Measurements from ENCODE around the gene GFRA4.

The GFRA4 gene

GRCh38 chr20:3679749-3680700 is 16.8 kb upstream of the GFRA4 start:
- Histone ChIP-seq H3K9me3 (ENCODE audit: control insufficient read depth, low read length) (no peaks in the 10 kb centered on the region), H3K4me1 (ENCODE audit: control insufficient read depth, insufficient read depth, low read length) (peaks cover 48% of the 10 kb centered on the region), H3K9ac (ENCODE audit: low read length) (peak overlapping the region; percentile 89), H3K27me3 (replicated peaks; ENCODE audit: control insufficient read depth, insufficient read depth, low read length) (no peaks in the 10 kb centered on the region), H3K36me3 (ENCODE audit: control insufficient read depth, insufficient read depth, low read length, severe bottlenecking) (no peaks in the 10 kb centered on the region), H3K4me3 (ENCODE audit: low read length) (peak overlapping the region; percentile 81)
- DNase-seq (ENCODE audit: low read depth) = peak; percentile 88

DNA sequence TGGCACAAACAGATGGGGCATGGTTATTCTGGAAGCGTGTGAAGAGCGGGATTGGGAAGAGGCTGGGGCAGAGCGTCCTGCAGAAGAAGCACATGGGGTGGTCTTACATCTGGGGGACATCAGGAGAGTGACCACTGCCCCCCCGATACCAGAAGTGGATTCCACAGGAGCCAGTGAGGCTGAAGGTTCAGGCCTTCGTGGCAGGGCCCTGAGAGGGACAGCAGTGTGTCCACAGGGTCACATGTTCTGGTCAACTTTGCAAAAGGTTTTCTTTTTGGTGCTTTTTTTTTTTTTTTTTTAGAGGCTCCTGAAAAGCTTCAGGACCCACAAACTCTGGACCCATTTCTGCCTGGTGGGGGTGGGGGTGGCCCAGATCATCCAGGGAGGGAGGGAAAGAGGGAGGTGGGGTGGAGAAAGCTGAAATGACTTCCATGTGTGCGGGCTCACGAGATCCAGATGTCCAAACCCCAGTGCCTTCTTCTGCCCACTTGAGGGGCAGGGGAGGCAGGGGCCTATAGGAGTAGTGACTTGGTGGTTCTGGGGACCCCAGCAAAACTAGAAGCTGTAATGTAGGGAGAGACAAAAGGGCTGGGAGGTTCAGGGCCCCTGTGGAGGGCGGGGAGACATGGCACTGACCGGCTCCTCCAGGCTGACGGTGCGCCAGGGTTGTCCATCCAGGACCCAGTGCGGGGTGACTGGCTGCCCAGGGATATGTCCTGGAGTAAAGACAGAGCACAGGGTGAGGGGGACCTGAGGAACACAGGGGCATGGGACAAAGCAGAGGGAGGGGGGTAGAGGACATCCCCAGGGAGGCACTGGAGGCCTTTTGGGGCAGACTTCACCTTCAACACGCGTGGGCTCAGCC is 15.9 kb upstream of the GFRA4 start:
- peak; percentile 62 for DNase-seq (ENCODE audit: low read depth)
- H3K4me1 ChIP-seq (ENCODE audit: control insufficient read depth, insufficient read depth, low read length) = peaks cover 48% of the 10 kb centered on the region
- H3K9me3 ChIP-seq (ENCODE audit: control insufficient read depth, low read length) = no peaks in the 10 kb centered on the region
- H3K9ac ChIP-seq (ENCODE audit: low read length) = peak overlapping the region; percentile 89
- H3K36me3 ChIP-seq (ENCODE audit: control insufficient read depth, insufficient read depth, low read length, severe bottlenecking) = peaks cover 3% of the 10 kb centered on the region
- peak overlapping the region; percentile 81 for H3K4me3 ChIP-seq (ENCODE audit: low read length)
- H3K27me3 ChIP-seq (replicated peaks; ENCODE audit: control insufficient read depth, insufficient read depth, low read length) = no peaks in the 10 kb centered on the region

DNA sequence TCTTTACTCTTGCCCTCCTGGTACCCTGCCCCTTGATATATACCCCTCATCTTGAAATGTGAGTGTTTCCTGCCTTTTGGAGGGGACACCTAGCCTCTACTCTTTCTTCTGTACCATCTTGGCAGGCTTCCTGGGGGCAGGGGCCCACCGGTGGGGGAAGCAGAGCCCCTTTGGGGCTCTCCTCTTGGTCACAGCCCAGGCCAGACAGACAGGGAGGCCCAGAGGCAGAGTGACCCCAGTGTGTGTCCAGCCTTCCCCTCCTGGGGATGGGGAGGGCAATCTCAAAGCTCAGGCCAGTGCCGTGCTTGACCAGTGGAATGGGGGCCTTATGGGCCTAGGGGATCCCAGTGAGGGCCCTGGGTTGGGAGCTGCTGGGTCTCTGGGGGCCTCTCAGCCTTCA is 15.0 kb upstream of the GFRA4 start:
- Histone ChIP-seq H3K27me3 (replicated peaks; ENCODE audit: control insufficient read depth, insufficient read depth, low read length) (no peaks in the 10 kb centered on the region), H3K4me3 (ENCODE audit: low read length) (no peak overlapping the region), H3K4me1 (ENCODE audit: control insufficient read depth, insufficient read depth, low read length) (peaks cover 48% of the 10 kb centered on the region), H3K36me3 (ENCODE audit: control insufficient read depth, insufficient read depth, low read length, severe bottlenecking) (peaks cover 4% of the 10 kb centered on the region), H3K9me3 (ENCODE audit: control insufficient read depth, low read length) (no peaks in the 10 kb centered on the region), H3K9ac (ENCODE audit: low read length) (peak overlapping the region; percentile 63)
- no peak for DNase-seq (ENCODE audit: low read depth)

- Histone ChIP-seq H3K4me3 (ENCODE audit: low read length) (no peak overlapping the region), H3K27me3 (replicated peaks; ENCODE audit: control insufficient read depth, insufficient read depth, low read length) (no peaks in the 10 kb centered on the region), H3K9ac (ENCODE audit: low read length) (peak overlapping the region; percentile 63), H3K4me1 (ENCODE audit: control insufficient read depth, insufficient read depth, low read length) (peaks cover 48% of the 10 kb centered on the region), H3K36me3 (ENCODE audit: control insufficient read depth, insufficient read depth, low read length, severe bottlenecking) (peaks cover 4% of the 10 kb centered on the region), H3K9me3 (ENCODE audit: control insufficient read depth, low read length) (no peaks in the 10 kb centered on the region)
- peak; percentile 66 for DNase-seq (ENCODE audit: low read depth)
Observed at GRCh38 chr20:3677733-3678132, 14.5 kb upstream of the GFRA4 start.

- Histone ChIP-seq H3K27me3 (replicated peaks; ENCODE audit: control insufficient read depth, insufficient read depth, low read length) (no peaks in the 10 kb centered on the region), H3K9me3 (ENCODE audit: control insufficient read depth, low read length) (no peaks in the 10 kb centered on the region), H3K4me1 (ENCODE audit: control insufficient read depth, insufficient read depth, low read length) (peaks cover 36% of the 10 kb centered on the region), H3K36me3 (ENCODE audit: control insufficient read depth, insufficient read depth, low read length, severe bottlenecking) (peaks cover 16% of the 10 kb centered on the region), H3K9ac (ENCODE audit: low read length) (no peak overlapping the region), H3K4me3 (ENCODE audit: low read length) (no peak overlapping the region)
- no peak for DNase-seq (ENCODE audit: low read depth)
Observed at GRCh38 chr20:3674995-3675900, 12.0 kb upstream of the GFRA4 start.

DNA sequence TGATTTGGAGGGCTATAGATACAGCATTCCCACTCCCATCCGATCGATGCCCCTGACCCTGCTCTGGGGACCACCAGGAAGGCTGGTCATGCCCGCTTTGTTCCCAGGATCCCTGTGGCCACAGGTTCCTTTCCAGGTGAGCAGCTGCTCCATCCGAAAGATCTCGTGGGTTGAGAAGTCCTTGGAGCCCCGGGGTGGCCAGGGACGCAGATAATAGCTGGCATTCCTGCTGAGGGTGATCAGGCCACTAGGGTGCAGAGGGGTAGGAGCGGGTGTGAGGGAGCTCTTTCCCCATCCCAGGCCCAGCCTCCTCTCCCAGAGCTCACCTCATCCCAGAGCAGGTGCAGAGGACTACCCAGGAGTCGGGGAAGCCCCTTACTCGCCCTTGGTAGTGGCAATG is 11.2 kb upstream of the GFRA4 start:
- no peaks in the 10 kb centered on the region for H3K27me3 ChIP-seq (replicated peaks; ENCODE audit: control insufficient read depth, insufficient read depth, low read length)
- no peak for DNase-seq (ENCODE audit: low read depth)
- H3K9ac ChIP-seq (ENCODE audit: low read length) = no peak overlapping the region
- H3K4me1 ChIP-seq (ENCODE audit: control insufficient read depth, insufficient read depth, low read length) = peaks cover 28% of the 10 kb centered on the region
- peaks cover 16% of the 10 kb centered on the region for H3K36me3 ChIP-seq (ENCODE audit: control insufficient read depth, insufficient read depth, low read length, severe bottlenecking)
- H3K9me3 ChIP-seq (ENCODE audit: control insufficient read depth, low read length) = no peaks in the 10 kb centered on the region
- H3K4me3 ChIP-seq (ENCODE audit: low read length) = no peak overlapping the region

- Histone ChIP-seq H3K27me3 (replicated peaks; ENCODE audit: control insufficient read depth, insufficient read depth, low read length) (no peaks in the 10 kb centered on the region), H3K4me1 (ENCODE audit: control insufficient read depth, insufficient read depth, low read length) (peaks cover 18% of the 10 kb centered on the region), H3K4me3 (ENCODE audit: low read length) (no peak overlapping the region), H3K9me3 (ENCODE audit: control insufficient read depth, low read length) (no peaks in the 10 kb centered on the region), H3K9ac (ENCODE audit: low read length) (no peak overlapping the region), H3K36me3 (ENCODE audit: control insufficient read depth, insufficient read depth, low read length, severe bottlenecking) (peaks cover 16% of the 10 kb centered on the region)
- no peak for DNase-seq (ENCODE audit: low read depth)
Observed at GRCh38 chr20:3673221-3674070, 10.2 kb upstream of the GFRA4 start.

DNA sequence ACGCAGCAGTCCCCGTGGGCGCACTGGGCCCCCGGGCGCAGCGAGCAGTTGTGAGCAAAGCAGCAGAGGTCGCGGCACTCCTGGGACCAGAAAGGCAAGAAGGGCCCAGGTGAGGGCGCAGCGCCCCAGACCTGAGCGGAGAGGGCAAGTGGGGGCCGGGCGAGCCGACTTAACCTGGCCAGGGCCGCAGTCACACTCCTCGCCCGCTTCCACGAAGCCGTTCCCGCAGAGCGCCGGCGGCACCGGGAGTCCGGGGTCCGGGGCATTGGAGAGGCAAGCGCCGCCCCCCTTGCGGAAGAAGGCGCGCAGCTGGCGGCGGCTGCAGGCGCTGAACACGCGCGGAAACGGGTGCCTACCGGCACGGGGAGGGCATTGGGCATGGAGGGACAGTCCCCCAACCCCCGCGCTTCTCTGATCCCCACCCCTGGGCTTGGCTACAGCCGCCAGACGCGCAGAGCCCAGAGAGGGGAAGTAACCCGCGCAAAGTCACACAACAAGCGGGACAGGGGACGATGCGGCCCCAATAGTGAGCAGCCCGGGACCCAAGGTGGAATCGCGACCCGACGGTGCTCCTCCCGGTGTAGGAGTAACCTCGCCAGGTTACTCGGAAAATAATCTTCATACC is 9.5 kb upstream of the GFRA4 start:
- Histone ChIP-seq H3K4me3 (ENCODE audit: low read length) (no peak overlapping the region), H3K36me3 (ENCODE audit: control insufficient read depth, insufficient read depth, low read length, severe bottlenecking) (peaks cover 16% of the 10 kb centered on the region), H3K27me3 (replicated peaks; ENCODE audit: control insufficient read depth, insufficient read depth, low read length) (no peaks in the 10 kb centered on the region), H3K4me1 (ENCODE audit: control insufficient read depth, insufficient read depth, low read length) (peaks cover 10% of the 10 kb centered on the region), H3K9ac (ENCODE audit: low read length) (no peak overlapping the region), H3K9me3 (ENCODE audit: control insufficient read depth, low read length) (no peaks in the 10 kb centered on the region)
- no peak for DNase-seq (ENCODE audit: low read depth)

- Histone ChIP-seq H3K27me3 (replicated peaks; ENCODE audit: control insufficient read depth, insufficient read depth, low read length) (no peaks in the 10 kb centered on the region), H3K4me1 (ENCODE audit: control insufficient read depth, insufficient read depth, low read length) (peaks cover 4% of the 10 kb centered on the region), H3K4me3 (ENCODE audit: low read length) (no peak overlapping the region), H3K36me3 (ENCODE audit: control insufficient read depth, insufficient read depth, low read length, severe bottlenecking) (peaks cover 16% of the 10 kb centered on the region), H3K9me3 (ENCODE audit: control insufficient read depth, low read length) (no peaks in the 10 kb centered on the region), H3K9ac (ENCODE audit: low read length) (no peak overlapping the region)
- DNase-seq (ENCODE audit: low read depth) = no peak
Observed at GRCh38 chr20:3671986-3672546, 8.9 kb upstream of the GFRA4 start.

Measured in adipocyte (in vitro differentiated cells).